ENCODE measurements around the gene PDIA5. TPM values are rescaled to one million over a fixed set of nuclear protein-coding genes. Genes with fewer than 3 reads are reported as not detected.

The PDIA5 gene
- polyA plus RNA-seq, 1 donor (not counting 4 experiments of a cell fraction or from before 2014, with no cell fraction given): 29.8 TPM

DNA sequence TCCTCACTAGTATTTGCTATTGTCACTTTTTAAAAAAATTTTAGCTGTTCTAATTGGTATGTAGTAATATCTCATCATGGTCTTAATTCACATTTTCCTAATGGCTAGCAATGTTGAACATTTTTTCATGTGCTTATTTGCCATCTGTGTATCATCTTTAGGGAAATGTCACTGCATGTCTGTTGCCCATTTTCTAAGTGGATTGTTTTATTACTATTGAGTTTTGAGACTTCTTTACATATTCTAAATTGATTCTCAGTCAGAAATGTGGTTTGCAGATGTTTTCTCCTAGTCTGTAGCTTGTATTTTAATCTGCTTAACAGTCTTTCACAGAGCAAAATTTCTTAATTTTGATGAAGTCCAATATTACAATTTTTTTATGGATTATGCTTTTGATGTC is 101.3 kb downstream of the PDIA5 start:
- no peaks in the 10 kb centered on the region for H3K9me1 ChIP-seq (ENCODE audit: control insufficient read depth, extremely low read depth, insufficient read depth, low read length)
- H3K9ac ChIP-seq (ENCODE audit: control insufficient read depth, extremely low read depth, insufficient read depth, low read length): no peak overlapping the region
- H3K9me3 ChIP-seq (ENCODE audit: control insufficient read depth, low read depth, low read length): no peaks in the 10 kb centered on the region
- H3K4me3 ChIP-seq (ENCODE audit: control insufficient read depth in 2 of 3, extremely low read depth in 1 of 3, insufficient read depth in 2 of 3, low read depth in 1 of 3, low read length in 3 of 3): no peak overlapping the region
- no peak overlapping the region for H2AFZ ChIP-seq (ENCODE audit: control insufficient read depth, low read length)
- dilution Hi-C loops (cut with MboI; ENCODE audit: extremely low pct_ligation_motif_present, low sequenced_read_pairs): no loop called here
- no peak overlapping the region for H3K4me2 ChIP-seq (ENCODE audit: control insufficient read depth, extremely low read depth, insufficient read depth, low read depth, low read length)
- no peak overlapping the region for H3K27ac ChIP-seq (ENCODE audit: control insufficient read depth, insufficient read depth, low read length)
- FAIRE-seq (no peak), DNase-seq (ENCODE audit: low read depth, low spot score) (no peak)
- TF ChIP-seq, protein P1, sequence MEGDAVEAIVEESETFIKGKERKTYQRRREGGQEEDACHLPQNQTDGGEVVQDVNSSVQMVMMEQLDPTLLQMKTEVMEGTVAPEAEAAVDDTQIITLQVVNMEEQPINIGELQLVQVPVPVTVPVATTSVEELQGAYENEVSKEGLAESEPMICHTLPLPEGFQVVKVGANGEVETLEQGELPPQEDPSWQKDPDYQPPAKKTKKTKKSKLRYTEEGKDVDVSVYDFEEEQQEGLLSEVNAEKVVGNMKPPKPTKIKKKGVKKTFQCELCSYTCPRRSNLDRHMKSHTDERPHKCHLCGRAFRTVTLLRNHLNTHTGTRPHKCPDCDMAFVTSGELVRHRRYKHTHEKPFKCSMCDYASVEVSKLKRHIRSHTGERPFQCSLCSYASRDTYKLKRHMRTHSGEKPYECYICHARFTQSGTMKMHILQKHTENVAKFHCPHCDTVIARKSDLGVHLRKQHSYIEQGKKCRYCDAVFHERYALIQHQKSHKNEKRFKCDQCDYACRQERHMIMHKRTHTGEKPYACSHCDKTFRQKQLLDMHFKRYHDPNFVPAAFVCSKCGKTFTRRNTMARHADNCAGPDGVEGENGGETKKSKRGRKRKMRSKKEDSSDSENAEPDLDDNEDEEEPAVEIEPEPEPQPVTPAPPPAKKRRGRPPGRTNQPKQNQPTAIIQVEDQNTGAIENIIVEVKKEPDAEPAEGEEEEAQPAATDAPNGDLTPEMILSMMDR (optimal IDR thresholded peaks at IDR 0.05 in 1 of 3, IDR thresholded peaks at IDR 0.05 in 1 of 3, conservative IDR thresholded peaks at IDR 0.05 in 1 of 3; ENCODE audit: extremely low read depth in 1 of 3, insufficient read depth in 2 of 3, low read length in 3 of 3): no peak
- no peak for TF ChIP-seq EZH2 (IDR thresholded peaks at IDR 0.05; ENCODE audit: low read length)
- H3K27me3 ChIP-seq (ENCODE audit: control insufficient read depth, extremely low read depth, insufficient read depth, low read length): no peaks in the 10 kb centered on the region
- H3K36me3 ChIP-seq (ENCODE audit: control insufficient read depth in 2 of 2, extremely low read depth in 1 of 2, insufficient read depth in 2 of 2, low read length in 2 of 2): peaks cover 12 to 14% of the 10 kb centered on the region in 2 experiments
- H4K20me1 ChIP-seq (ENCODE audit: control insufficient read depth, extremely low read depth, insufficient read depth, low read length): no peaks in the 10 kb centered on the region
- H3K79me2 ChIP-seq (ENCODE audit: control insufficient read depth, insufficient read depth, low read length): no peaks in the 10 kb centered on the region
- H3K4me1 ChIP-seq (ENCODE audit: control insufficient read depth, extremely low read depth, insufficient read depth, low read length): no peaks in the 10 kb centered on the region

DNA sequence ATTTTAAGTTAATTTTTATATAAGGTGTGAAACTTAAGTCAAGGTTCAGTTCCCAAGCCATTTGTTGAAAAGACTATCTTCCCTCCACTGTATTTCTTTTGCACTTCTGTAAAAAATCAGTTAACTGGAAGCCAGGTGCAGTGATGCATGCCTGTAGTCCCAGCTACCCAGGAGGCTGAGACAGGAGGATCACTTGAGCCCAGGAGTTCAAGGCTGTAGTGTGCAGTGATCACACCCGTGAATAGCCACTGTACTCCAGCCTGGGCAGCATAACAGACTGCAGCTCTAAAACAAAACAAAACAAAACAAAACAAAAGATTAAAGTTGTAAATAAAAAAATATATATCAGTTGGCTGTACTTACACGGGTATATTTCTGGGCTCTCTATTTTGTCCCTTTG is 101.8 kb downstream of the PDIA5 start:
- Histone ChIP-seq H2AFZ (ENCODE audit: control insufficient read depth, low read length) (no peak overlapping the region), H3K27me3 (ENCODE audit: control insufficient read depth, extremely low read depth, insufficient read depth, low read length) (no peaks in the 10 kb centered on the region), H3K27ac (ENCODE audit: control insufficient read depth, insufficient read depth, low read length) (no peak overlapping the region), H3K4me3 (ENCODE audit: control insufficient read depth in 2 of 3, extremely low read depth in 1 of 3, insufficient read depth in 2 of 3, low read depth in 1 of 3, low read length in 3 of 3) (no peak overlapping the region), H3K4me2 (ENCODE audit: control insufficient read depth, extremely low read depth, insufficient read depth, low read depth, low read length) (no peak overlapping the region), H3K79me2 (ENCODE audit: control insufficient read depth, insufficient read depth, low read length) (no peaks in the 10 kb centered on the region), H3K4me1 (ENCODE audit: control insufficient read depth, extremely low read depth, insufficient read depth, low read length) (no peaks in the 10 kb centered on the region), H3K36me3 (ENCODE audit: control insufficient read depth in 2 of 2, extremely low read depth in 1 of 2, insufficient read depth in 2 of 2, low read length in 2 of 2) (peaks cover 8 to 14% of the 10 kb centered on the region in 2 experiments), H3K9me3 (ENCODE audit: control insufficient read depth, low read depth, low read length) (no peaks in the 10 kb centered on the region), H3K9me1 (ENCODE audit: control insufficient read depth, extremely low read depth, insufficient read depth, low read length) (no peaks in the 10 kb centered on the region), H4K20me1 (ENCODE audit: control insufficient read depth, extremely low read depth, insufficient read depth, low read length) (no peaks in the 10 kb centered on the region), H3K9ac (ENCODE audit: control insufficient read depth, extremely low read depth, insufficient read depth, low read length) (no peak overlapping the region)
- dilution Hi-C loops (cut with MboI; ENCODE audit: extremely low pct_ligation_motif_present, low sequenced_read_pairs): no loop called here
- DNase-seq (ENCODE audit: low read depth, low spot score) (no peak), FAIRE-seq (no peak)
- TF ChIP-seq EZH2 (IDR thresholded peaks at IDR 0.05; ENCODE audit: low read length): no peak
- TF ChIP-seq, protein P1 (optimal IDR thresholded peaks at IDR 0.05 in 1 of 3, IDR thresholded peaks at IDR 0.05 in 1 of 3, conservative IDR thresholded peaks at IDR 0.05 in 1 of 3; ENCODE audit: extremely low read depth in 1 of 3, insufficient read depth in 2 of 3, low read length in 3 of 3): no peak

All from keratinocyte (primary cell).